ENCODE results near the gene KIF16B.

Gene KIF16B

DNA sequence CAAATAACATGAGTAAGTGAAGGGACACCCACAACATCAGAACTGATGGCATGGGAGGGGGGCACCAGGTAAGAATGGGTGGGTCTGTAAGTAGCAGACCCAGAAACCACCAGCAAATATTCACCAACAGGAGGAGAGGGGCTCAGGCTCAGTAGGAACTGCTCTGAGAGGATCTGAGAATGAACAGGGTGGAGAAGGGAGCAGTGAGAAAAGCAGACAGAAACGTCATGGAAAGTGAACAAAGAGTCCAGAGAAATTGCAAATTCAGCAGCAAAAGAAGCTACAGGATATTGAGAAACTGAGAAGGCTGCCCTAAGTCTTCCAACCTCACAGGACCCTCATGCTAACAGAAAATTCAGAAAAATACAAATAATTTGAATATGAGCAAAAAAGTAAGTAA lies 121.3 kb downstream of the KIF16B start:
- no peak for DNase-seq (ENCODE audit: low spot score)
- Histone ChIP-seq H3K4me3 (no peak overlapping the region), H3K27ac (peak overlapping the region in 1 of 2 donors; percentile 27)
- TF ChIP-seq, protein P1, sequence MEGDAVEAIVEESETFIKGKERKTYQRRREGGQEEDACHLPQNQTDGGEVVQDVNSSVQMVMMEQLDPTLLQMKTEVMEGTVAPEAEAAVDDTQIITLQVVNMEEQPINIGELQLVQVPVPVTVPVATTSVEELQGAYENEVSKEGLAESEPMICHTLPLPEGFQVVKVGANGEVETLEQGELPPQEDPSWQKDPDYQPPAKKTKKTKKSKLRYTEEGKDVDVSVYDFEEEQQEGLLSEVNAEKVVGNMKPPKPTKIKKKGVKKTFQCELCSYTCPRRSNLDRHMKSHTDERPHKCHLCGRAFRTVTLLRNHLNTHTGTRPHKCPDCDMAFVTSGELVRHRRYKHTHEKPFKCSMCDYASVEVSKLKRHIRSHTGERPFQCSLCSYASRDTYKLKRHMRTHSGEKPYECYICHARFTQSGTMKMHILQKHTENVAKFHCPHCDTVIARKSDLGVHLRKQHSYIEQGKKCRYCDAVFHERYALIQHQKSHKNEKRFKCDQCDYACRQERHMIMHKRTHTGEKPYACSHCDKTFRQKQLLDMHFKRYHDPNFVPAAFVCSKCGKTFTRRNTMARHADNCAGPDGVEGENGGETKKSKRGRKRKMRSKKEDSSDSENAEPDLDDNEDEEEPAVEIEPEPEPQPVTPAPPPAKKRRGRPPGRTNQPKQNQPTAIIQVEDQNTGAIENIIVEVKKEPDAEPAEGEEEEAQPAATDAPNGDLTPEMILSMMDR (IDR thresholded peaks at IDR 0.05): no peak

DNA sequence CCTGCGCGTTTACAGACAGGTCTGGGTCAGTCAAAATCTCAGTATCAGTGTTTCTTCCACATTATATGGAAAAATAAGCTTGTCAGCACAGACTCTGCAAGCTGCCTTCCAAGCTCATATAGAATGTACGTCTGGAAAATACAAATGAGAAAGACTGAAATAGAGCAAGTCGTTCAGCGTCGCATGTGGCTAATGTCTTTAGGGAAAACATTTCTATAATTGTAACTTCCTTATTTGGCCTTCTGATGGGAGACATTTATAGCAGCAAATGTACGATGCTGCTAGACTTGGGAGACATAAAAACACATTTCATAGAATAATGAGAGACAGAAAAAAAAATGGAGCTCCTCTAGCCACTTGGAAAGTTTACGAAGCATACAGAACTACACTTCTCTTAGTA lies 122.2 kb downstream of the KIF16B start:
- DNase-seq (ENCODE audit: low spot score): no peak
- TF ChIP-seq, protein P1 (IDR thresholded peaks at IDR 0.05): no peak
- Histone ChIP-seq H3K27ac (peak overlapping the region; percentile 30 to 58), H3K4me3 (peak overlapping the region; percentile 39)

DNA sequence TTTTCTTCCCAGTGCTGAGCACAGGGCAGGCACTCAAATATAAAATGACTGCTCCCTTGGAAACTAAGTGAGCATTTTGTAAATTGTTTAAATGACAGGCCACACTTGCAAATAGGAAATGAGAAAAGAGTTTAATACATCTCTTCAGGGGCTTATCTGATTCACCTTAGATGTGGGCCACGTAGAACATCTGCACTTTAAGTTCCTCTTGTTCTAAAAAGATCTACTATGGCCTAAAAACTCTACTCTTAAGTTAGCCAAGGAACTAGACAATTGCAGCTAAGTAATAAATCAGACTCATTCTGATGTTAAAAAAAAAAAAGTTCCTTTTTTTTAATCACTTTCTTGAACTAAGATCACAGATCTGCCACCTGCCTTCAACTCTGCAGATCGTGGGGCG lies 126.3 kb downstream of the KIF16B start:
- TF ChIP-seq, protein P1 (IDR thresholded peaks at IDR 0.05): no peak
- Histone ChIP-seq H3K27ac (no peak overlapping the region), H3K4me3 (no peak overlapping the region)
- no peak for DNase-seq (ENCODE audit: low spot score)

GRCh38 chr20:16446246-16446645 lies 127.0 kb downstream of the KIF16B start:
- TF ChIP-seq, protein P1 (IDR thresholded peaks at IDR 0.05): no peak
- no peak overlapping the region for H3K4me3 ChIP-seq
- H3K27ac ChIP-seq: no peak overlapping the region
- no peak for DNase-seq (ENCODE audit: low spot score)

DNA sequence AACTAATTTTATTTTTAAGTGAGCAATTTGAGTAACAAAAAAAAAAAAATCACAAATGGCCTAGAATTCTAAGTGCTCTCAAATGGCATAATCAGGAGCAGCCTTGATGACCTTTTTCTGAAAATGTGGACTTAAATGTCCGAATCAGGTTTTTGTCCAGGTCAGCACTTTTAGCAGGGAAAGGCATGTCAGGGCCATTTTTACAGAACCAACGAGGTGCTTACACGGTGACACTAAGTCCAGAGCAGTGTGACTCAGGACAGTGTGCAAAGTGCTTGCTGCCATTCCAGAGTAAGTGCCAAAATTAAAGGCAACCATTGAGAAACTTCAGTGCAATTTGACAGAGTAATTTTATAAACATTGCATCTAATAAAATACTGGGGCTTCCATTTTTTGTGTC lies 127.8 kb downstream of the KIF16B start:
- no peak overlapping the region for H3K27ac ChIP-seq
- H3K4me3 ChIP-seq: no peak overlapping the region
- TF ChIP-seq, protein P1 (IDR thresholded peaks at IDR 0.05): no peak
- DNase-seq (ENCODE audit: low spot score): no peak

- Histone ChIP-seq H3K27ac (no peak overlapping the region), H3K4me3 (no peak overlapping the region)
- DNase-seq (ENCODE audit: low spot score): no peak
- TF ChIP-seq, protein P1 (IDR thresholded peaks at IDR 0.05): no peak
Measured at GRCh38 chr20:16444057-16444777, 129.0 kb downstream of the KIF16B start.

DNA sequence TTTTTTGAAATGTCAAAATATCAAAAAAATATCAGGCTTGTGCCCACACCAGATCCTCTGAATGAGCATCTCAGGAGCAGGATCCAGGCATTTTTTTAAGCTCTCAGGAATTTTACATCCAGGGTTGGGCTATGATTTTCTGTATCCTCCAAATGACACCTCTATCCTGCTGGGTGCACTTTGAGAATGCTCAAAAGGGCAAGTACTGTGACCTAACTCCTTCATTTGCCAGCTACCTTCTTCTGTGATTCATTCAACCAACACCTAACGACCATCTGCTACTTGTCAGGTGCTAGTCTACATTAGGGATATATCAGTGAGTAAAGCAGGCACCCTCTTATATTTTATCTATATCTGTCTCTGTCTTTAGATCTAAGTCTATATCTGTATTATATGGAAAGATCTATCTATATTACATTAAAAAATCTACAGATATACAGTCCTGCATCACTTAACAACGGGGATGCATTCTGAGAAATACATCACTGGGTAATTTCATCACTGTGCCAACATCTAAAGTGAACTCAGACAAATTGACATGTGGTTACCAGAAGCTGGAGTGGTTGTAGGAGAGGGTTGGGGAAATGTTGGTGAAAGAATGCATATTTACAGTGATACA lies 131.6 kb downstream of the KIF16B start:
- TF ChIP-seq, protein P1 (IDR thresholded peaks at IDR 0.05): no peak
- Histone ChIP-seq H3K4me3 (no peak overlapping the region), H3K27ac (no peak overlapping the region)
- no peak for DNase-seq (ENCODE audit: low spot score)

Measured in coronary artery (tissue), 2 donors.